HG03342 (cell line): Measurements from ENCODE around the gene ZNF761.
A peak's percentile ranks its signal among the peaks of the same experiment; 100 is the strongest.
"Not testable (repeated sequence)": the region's sequence is repeated elsewhere in the genome, so short reads cannot be mapped to it uniquely, and the experiment has no call there.

ENCODE experiments used
- ATAC-seq: cut with Tn5 transposase; IDR thresholded peaks from one replicate; pipeline ENCODE4 v1.9.1; 2021; ENCODE audit warnings: mild to moderate bottlenecking, moderate library complexity; ENCODE audit not compliant: unreplicated experiment

ZNF761 gene

DNA sequence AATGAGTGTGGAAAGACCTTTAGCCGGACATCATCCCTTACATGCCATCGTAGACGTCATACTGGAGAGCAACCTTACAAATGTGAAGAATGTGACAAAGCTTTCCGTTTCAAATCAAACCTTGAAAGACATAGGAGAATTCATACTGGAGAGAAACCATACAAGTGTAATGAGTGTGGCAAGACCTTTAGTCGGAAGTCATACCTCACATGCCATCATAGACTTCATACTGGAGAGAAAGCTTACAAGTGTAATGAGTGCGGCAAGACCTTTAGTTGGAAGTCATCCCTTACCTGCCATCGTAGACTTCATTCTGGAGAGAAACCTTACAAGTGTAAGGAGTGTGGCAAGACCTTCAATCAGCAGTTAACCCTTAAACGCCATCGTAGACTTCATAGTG lies 24.0 kb downstream of the ZNF761 start:
- ATAC-seq: no peak

DNA sequence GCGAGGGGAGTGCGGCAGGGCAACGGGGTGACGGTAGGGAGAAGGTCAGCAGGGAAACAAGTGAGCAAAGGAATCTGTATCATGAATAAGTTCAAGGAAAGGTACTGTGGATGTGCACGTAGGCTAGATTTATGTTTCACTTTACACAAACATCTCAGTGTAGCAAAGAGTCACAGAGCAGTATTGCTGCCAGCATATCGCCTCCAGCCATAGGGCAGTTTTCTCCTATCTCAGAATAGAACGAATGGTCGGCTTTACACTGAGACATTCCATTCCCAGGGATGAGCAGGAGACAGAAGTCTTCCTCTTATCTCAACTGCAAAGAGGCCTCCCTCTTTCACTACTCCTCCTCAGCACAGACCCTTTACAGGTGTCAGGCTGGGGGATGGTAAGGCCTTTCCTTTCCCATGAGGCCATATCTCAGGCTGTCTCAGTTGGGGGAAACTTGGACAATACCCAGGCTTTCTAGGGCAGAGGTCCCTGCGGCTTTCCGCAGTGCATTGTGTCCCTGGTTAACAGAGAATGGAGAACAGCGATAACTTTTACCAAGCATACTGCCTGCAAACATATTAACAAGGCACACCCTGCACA lies 28.4 kb downstream of the ZNF761 start:
- not testable (repeated sequence) for ATAC-seq

DNA sequence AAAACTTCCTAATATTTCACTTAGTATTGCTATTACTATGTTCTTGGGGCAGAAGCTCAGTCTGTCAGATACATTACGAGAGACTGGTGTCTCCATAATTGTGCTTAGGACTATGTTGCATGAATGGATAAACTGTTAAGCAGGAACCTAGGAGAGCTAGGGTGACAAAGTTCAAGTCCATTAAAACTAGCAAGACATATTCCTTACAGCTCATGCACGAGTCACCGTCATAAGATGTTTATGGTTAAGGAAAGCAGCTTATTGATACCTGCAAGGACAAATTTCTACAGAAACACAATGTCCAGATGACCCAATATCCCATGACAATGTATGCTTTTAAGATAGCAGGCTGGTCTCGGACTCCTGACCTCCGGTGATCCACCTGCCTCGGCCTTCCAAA lies 30.1 kb downstream of the ZNF761 start:
- no peak for ATAC-seq

DNA sequence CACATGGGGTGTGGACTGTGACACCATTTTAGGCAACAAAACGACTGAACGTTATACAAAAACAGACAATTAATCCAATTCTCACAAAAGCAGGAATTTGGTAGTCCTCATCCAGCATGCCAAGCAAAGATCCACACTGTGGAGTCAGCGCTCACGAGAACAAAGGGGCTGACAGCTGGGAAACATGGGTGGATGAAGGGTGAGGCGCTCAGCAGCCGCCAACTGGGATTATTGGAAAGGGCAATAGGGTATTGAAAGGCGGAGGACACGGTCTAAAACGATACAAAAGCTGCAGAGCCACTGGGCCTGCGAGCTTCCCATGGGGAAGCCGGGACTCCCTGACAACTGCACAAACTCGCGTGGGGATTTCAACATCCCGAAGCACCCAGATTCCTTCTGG lies 31.1 kb downstream of the ZNF761 start:
- ATAC-seq: no peak

DNA sequence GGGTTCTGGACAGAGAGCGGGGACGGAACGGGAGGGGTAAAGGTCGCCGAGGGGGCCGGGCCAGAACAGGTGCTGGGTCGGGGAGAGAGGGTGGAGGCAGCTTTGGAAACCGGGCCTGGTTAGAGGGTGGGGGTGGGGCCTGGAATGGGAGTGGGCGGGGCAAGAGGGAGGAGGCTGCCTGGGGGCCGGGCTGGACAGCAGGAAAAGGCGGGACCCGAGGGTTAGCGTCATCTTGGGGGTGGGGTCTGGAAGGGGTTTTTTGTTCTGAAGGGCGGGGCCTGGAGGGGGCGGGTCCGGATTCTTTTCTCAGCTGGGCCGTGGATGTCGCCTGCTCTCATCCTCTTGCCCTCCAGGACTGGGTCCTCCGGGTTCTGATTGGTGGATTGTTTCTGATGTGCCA lies 31.5 kb downstream of the ZNF761 start:
- no peak for ATAC-seq

DNA sequence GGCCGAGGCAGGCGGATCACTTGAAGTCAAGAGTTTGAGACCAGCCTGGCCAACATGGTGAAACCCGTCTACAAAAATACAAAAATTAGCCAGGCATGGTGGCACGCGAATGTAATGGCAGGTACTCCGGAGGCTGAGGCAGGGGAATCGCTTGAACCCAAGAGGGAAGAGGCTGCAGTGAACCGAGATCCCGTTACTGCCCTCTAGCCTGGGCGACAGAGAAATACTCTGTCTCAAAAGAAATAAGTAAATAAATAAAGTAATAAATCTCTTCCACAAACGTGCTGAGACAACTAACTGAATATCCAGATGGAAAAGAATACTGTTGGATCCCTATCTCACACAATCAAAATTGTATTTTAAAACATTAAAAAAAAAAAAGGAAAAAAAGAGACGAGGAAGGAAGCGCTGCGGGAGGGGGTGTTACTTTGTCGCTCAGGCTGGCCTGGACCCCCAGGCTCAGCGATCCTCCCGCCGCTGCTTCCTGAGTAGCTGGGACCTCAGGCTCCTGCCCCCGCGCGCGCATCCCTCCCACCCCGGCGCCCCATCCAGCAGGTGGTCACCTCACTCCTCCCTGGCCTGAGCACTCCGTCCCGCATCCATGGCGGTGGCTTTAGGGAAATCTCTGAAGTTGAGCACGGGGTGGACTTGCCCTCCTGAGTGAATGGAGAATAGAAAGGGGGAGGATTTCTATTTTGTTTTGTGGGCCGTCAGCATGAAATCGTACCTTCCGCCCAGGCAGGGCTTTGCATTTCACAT lies 35.1 kb downstream of the ZNF761 start:
- peak; percentile 20 for ATAC-seq

DNA sequence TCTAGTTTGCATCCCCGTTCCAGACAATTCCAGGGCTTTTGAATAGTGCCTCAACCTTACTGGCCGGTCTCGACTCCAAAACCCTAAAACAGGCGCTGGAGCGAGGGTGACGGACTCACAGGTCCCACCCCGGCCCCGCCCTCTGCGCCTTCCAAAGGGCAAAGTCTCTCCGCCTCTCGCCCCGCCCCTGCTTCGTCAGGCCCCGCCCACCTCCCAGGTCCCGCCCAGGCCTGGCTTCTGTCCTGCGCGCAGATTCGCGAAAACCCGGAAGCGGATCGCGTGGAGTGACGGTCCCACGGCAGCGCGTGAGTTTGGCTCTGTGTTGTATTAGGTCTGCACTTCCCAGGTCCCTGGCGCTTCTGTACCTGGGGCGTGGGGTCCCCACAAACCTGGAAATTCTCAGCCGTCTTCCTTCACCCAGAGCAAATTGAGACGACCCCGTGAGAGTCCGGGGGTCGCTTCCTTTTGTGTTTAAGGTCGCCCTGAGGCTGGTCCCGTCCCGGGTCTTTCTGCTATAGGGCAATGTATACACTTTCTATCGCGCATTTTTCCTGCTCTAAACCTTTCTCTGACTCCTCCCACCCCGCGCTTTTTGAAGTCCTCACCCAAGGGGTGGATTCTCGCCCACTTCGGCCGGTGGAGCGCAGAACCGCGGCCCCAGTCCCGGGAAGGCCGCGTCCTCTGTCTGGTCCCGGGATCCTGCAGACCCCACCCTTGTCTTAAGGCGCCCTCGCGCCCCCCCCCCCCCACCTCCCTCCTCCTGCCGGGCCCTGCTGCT lies 35.9 kb downstream of the ZNF761 start, which contains the start of gene ZNF813:
ZNF813 (plus strand) TSS at position 249 of the 778 bp plus-strand sequence. CDS start 16,090 bp downstream, outside the sequence.
- ATAC-seq: peak; percentile 91

DNA sequence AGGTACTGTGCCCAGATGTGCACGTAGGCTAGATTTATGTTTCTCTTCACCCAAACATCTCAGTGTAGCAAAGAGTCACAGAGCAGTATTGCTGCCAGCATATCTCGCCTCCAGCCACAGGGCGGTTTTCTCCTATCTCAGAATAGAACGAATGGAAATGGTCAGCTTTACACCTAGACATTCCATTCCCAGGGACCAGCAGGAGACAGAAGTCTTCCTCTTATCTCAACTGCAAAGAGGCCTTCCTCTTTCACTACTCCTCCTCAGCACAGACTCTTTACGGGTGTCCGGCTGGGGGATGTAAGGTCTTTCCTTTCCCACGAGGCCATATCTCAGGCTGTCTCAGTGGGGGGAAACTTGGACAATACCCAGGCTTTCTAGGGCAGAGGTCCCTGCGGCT lies 36.8 kb downstream of the ZNF761 start:
- ATAC-seq: not testable (repeated sequence)

DNA sequence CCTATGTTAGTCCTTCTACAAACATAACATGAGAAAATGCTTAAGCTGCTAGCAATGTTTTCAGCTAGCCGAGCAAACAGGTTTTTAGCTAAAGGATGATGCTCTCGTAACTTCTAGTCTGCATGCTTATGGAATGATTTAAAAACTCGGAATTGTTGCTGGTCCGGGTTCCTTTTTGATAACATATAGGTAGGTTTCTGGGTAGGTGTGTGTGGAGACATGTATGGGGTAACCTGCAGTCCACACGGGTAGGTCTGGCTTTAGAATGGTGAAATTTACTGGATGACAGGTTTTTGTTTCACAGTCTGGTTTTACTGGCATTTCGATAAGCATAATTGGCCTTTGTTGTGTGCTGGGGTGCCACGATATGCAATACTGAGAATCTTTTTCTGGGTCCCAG lies 40.1 kb downstream of the ZNF761 start:
- no peak for ATAC-seq

DNA sequence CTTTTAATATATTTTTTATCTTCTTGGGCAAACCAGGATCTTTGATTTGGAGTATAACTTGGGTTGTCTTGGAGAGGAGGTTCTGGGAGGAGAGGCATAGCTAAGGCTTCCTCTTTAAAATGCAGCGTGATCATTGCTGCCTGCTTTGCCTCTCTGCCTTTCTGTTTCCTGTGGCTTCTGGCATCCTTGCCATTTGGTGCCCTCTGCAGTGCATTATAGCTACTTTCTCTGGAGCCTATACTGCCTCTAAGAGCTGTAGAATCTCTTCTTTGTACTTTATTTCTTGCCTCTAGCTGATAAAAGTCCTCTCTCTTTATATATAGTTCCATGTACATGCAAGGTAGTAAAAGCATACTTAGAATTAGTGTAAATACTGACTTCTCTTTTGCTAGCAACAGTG lies 43.0 kb downstream of the ZNF761 start:
- ATAC-seq: not testable (repeated sequence)

DNA sequence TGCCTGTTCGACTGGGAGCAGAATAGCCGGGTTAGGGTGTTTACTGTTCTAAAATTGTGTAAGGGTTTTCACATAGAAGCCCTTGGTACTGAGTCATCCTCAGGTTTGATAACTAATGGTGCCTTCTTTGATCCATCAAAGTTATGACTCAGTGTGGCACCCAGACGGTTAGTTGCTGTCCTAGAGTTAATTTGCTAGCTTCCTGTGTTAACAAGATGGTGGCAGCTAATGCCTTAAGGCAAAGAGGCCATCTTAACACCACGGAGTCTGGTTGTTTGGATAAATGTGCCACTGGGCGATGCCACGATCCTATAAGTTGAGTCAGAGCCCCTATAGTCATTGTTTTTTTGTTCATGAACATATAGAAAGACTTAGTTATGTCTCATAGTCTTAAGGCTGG lies 43.7 kb downstream of the ZNF761 start:
- ATAC-seq: not testable (repeated sequence)

DNA sequence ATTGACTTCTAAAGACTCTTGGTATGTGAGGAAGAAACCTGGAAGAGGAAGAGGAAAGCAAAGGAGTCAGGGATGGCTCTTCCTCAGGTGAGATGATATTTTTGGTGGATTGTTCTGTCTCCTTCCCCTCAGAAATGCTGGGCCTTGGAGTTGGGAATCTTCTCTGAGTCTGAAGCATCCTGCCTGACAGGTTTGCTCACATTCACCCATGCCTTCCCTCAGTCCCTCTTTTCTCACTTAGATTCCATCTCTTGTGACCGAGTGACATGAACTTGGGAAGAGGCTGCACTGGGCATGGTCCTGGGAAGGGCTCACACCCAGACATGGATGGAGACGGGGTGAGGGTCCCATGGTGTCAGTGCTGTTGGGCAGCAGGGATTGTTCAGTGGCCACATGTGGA lies 52.0 kb downstream of the ZNF761 start:
- ATAC-seq: not testable (repeated sequence)

DNA sequence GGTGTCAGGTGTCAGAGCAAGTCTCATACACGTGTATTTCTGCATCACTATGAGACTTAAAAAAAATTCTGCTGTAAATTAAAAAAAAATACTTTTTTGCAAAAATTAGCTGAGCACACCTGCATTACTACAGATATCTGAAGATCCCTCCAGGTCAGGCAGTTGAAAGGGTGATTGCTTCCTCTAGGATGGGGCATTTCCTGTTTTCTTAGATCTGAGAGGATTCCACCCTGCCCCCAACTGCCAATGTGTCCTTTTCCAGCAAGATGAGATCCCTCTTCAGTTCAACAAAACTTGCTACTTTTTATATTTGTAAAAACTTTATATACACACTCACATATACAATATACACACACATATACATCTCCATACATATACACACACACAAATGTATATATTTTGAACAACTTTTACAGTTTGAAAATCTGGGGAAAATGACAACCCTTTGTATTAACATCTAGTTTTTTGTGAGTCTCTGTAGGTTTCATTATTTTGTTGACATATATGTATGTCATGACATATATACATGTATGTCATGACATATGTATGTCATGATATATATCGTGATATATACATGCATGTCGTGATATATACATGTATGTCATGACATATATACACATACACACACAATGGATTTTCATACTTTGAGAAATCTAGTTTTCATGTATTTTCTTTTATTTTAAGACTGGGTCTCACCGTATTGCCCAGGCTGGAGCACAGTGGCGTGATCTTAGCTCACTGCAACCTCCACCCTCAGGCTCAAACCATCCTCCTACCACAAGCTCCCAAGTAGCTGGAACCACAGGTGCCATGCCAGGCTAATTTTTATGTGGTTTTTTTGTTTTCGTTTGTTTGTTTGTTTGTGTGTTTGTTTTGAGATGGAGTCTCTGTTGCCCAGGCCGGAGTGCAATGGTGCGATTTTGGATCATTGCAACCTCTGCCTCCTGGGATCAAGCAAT lies 53.5 kb downstream of the ZNF761 start:
- ATAC-seq: no peak

DNA sequence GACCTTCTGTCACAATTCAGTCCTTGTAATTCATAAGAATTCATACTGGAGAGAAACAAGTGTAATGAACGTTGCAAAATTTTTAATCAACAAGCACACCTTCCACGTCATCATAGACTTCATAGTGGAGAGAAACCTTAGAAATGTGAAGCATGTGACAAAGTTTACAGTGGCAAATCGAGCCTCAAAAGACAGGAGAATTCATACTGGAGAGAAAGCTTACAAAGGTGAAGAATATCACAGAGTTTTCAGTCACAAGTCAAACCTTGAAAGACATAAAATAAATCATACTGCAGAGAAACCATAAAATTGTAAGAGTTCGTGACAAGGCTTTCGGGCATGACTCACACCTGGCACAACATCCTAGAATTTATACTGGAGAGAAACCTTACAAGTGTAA lies 60.4 kb downstream of the ZNF761 start:
- ATAC-seq: no peak

DNA sequence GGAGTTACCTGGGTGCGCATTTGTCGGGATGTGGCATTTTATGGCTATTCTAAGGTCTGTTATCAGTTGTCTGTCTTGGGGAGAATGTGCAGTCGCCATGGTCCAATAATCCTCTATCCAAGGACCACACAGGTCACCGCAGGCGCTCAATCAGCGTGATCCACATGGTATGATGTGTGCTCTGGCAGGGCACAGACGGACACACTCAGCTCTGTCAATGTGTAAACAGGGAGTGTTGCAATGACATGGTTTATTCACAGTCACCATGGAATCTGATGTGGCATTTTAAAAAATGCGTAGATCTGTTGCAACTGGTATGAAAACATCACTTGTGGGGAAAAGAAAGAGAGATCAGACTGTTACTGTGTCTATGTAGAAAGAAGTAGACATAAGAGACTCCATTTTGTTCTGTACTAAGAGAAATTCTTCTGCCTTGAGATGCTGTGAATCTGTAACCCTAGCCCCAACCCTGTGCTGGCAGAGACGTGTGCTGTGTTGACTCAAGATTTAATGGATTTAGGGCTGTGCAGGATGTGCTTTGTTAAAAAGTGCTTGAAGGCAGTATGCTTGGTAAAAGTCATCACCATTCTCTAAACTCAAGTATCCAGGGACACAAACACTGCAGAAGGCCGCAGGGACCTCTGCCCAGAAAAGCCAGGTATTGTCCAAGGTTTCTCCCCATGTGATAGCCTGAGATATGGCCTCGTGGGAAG lies 65.7 kb downstream of the ZNF761 start:
- not testable (repeated sequence) for ATAC-seq

DNA sequence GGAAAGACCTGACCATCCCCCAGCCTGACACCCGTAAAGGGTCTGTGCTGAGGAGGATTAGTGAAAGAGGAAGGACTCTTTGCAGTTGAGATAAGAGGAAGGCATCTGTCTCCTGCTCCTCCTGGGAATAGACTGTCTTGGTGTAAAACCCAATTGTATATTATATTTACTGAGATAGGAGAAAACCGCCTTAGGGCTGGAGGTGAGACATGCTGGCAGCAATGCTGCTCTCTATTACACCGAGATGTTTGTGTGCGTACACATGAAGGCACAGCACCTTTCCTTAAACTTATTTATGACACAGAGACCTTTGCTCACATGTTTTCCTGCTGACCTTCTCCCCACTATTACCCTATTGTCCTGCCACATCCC lies 66.2 kb downstream of the ZNF761 start:
- not testable (repeated sequence) for ATAC-seq

DNA sequence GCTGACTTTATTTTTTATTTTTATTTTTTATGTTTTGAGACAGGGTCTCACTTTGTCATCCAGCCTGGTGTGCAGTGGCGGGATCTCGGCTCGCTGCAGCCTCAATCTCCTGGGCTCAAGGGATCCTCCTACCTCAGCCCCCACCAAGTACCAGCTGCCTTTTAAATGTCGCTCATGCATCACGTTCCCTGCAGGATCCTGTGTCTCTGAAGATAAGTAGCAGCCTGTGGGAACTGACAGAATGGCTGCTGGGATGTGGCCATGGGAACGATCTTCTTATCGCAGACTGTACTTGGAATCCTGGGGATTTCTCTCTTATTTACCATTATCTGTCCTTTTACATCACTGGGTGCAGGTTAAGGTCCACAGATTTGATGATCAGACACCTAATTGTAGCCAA lies 71.4 kb downstream of the ZNF761 start:
- not testable (repeated sequence) for ATAC-seq

DNA sequence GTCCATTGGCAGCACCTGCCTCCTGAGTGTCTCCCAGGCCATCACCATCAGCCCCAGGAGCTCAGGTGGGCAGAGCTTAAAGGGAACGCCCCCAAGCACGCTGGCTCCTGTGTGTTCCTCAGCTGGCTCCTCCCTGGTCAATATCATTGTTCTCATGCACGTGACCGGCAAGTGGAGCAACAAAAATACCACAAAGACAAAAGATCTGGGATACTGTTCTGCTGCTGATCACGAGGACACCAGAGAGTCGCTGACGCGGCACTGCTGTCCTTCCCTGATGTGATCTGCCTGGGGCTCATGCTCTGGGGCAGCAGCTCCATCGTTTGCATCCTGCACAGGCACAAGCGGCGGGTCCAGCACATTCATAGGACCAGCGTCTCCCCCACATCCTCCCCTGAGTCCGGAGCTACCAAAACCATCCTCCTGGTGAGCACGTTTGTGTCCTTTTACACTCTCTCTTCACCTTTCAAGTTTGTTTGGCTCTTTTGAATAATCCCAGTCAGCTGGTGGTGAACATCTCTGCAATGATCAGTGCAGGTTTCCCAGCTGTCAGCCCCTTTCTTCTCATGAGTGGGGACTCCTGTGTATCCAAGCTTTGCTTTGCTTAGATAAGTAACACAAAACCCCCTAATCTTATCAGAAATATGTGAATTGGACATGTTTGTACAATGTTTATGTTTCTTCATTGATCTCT lies 72.0 kb downstream of the ZNF761 start:
- ATAC-seq: not testable (repeated sequence)

DNA sequence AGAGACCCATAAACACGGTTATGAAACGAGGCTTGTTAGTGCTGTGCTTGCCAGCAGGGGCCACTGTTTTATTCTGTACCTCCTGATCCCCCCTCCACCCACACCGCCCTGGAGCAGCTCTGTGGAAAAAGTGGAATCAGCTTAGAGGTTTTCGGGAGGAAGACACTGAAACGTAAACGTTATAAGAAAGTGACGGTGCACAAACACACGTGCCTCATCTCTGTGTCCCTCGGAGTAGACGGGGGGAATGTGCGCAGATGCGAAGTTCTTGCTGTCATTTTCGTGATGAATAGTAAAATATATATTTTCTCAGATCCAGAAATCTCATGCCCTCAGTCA lies 72.5 kb downstream of the ZNF761 start:
- not testable (repeated sequence) for ATAC-seq

DNA sequence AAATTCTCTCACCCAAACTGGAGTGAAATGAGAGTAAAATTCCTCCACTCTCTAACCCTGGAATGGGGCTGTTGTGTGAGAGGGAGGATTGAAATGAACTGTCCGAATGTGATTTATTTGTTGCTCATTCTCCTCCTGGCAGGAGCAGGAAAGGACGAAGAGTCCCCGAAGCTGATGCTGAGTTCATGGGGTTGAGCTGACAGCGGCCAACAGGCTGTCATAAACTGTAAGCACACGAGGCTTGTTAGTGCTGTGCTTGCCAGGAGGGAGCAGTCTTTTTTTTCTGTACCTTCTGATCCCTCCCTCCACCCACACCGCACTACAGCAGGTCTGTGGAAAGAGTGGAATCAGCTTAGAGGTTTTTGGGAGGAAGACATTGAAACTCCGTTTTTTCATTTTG lies 73.1 kb downstream of the ZNF761 start:
- ATAC-seq: no peak
